GM21367 (cell line): ENCODE measurements around the gene CREB1.
"Not testable (repeated sequence)": the region's sequence is repeated elsewhere in the genome, so short reads cannot be mapped to it uniquely, and the experiment has no call there.

Experiments used
- ATAC-seq: cut with Tn5 transposase; IDR thresholded peaks from one replicate; pipeline ENCODE4 v1.9.1; 2021; ENCODE audit not compliant: unreplicated experiment

Gene CREB1

GRCh38 chr2:207614824-207615223, 85.1 kb downstream of the CREB1 start:
- ATAC-seq = no peak

- ATAC-seq = no peak
Measured at GRCh38 chr2:207616185-207616584, 86.4 kb downstream of the CREB1 start.

- ATAC-seq = no peak
Measured at GRCh38 chr2:207617011-207617671, 87.4 kb downstream of the CREB1 start.

DNA sequence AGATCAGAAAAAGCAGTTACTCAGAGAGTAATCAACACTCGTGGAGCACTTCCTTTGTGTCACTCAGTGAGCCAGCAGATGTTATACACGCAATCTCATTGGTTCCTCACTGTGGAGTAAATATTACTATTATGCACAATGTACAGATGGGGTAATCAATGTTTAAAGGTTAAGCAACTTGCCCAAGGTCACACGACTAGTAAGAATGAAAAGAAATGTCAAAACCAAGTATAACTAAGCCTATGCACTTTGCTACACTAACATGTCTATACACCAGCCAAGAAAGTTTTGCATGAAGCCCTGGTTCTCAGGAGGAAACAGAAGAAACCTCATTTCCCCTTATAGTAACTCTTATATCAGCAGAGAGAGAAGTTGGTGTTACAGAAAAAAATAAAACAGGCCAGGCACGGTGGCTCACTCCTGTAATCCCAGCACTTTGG, 90.0 kb downstream of the CREB1 start:
- ATAC-seq = peak; percentile 33

DNA sequence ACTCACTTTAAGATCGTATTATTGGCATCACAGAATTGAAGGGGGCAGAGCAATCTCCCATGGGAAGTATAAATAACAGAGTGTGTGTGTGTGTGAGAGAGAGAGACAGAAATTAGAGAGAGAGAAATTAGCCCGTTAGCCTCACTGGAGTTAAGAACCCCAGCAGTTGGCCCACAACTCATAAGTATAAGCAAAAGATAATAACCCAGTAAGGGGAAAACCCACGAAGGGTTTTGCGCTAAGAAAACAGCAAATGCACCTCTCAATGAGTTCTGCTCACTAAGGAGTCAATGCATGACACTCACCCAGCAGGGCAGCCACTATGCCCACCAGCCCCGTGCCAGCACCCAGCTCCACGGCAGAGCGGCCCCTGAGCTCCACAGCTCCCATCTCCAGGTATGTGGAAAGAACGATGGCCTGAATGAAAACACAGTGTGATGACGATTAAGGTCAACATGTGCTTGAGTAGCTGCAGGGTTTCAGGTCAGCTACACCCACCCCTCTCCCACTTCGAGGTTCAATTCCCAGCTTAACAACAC, 91.8 kb downstream of the CREB1 start:
- ATAC-seq = no peak

DNA sequence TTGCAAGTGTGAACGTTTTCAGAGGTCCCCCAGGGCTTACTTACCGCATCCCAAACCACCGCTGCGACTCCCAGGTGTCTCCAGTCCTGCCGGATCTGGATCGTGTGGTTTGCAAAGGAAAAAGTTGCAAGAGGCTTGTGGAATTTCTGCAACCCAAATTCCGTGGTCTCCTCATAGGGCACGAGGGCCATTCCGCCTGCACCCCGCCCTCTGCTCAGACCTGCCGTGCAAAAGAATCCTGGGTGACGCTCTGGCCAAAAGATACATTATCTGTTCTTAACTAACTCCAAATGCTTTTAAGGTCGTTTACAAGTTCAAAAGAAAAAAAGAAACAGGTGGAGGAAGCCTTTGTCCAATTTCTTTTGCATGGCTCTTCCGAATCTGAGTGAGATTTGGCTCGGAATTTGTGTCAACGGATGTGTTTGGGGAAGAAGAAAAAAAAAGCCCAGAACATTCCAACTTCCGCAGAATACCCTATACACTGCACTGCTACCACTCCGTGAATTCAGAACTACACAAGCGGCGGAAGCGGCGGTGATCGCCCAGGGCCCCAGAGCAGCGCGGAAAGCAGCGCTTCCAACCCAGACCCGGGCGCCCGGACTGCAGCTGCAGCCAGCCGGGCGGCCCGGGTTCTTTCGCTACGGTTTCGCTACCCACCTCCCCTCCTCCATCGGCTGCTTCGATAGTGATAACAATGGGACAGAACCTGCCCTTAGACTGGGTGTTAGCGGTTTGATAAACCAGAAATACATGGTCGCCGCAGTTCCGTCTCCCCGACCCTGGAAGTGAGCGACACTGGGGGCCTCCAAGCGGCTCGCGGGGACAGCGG, 94.6 kb downstream of the CREB1 start:
- peak; percentile 31 for ATAC-seq

DNA sequence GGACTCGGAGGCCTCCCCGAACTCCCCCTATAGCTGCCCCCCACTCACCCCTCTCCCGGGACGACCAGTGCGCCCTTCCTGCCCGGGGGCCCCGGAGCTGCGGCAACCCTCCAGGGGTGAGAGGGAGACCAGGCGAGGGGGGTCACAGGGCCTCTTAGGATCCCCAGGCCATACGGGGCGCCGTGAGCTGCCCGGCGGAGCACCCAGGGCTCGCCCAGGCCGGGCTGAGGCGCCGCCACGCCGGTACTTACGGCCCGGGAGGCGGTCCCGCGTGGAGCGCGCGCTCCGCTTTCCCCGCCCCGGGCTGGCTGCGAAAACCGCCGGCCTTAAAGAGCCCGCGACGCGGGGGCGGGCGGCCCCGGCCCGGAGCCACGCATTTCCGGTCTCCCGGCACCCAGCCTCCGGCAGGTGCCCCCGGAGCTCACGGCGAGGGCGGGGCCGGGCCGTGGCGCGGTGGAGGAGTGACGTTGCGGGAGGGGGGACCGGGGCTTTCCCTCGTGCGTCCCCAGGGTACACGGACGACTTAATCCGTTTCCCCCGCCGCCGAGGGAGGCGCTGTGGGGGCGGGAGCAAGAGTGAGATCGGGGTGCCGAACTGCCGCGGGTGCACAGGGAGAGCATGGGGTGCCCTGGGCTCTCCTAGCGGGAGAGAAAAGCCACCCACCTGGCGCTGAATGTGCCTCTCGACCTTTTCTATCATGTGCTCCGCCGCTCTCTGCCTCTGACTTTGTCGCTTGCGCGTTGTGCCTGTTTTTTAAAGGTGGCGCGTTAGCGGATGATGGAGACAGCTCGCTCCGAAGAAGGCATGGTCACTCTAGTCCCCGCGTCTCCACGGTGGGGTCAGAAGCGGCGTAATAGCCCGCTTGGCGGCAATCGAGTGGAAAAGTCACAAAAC, 95.5 kb downstream of the CREB1 start, which contains the start of gene METTL21A:
TSS of gene METTL21A (minus strand) at position 381 of the 894 bp plus-strand sequence. CDS start 1,019 bp downstream, outside the sequence.
- ATAC-seq = peak; percentile 55

- no peak for ATAC-seq
Measured at GRCh38 chr2:207629553-207629952, 99.8 kb downstream of the CREB1 start.

DNA sequence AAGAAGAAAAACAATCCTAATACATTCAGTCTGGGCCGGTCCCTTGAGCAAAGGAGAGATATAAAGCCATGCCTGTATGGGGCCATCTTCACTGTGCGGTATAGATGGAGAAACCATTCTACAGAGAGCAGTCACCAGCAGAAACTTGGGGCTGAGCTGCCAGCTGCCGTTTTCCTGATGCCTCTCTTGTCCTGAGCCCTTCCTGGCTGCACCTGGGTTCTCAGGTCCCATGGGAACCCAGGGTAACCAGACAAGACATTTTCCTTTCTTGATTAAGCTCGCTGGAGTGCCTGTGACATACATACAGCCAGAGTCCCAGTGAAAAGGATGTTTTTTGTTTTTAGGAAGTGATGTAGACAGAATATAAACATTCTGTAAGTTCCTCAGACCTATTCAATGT, 100.7 kb downstream of the CREB1 start:
- no peak for ATAC-seq

- ATAC-seq = no peak
Measured at GRCh38 chr2:207632575-207633493, 103.1 kb downstream of the CREB1 start.

DNA sequence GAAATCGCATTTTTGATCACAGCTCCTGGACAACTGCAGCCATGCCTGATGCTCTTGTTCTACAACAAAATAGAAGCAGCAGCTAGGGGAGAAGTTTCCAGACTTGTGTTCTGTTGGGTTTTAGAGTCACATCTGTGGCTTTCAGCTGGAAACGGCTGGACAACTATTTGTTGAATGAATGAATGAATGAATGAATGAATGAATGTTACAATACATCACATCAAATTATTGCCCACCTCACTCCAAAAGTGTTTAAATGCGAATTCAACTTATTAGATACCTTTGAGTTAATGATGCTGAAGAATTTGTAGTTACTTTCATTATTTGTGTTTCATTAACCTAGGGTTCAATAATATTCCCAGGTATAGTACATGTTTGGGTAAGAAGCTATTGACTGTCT, 103.9 kb downstream of the CREB1 start:
- no peak for ATAC-seq

GRCh38 chr2:207635468-207636200, 105.9 kb downstream of the CREB1 start:
- ATAC-seq = no peak

GRCh38 chr2:207639288-207639687, 109.5 kb downstream of the CREB1 start:
- ATAC-seq = not testable (repeated sequence)

- no peak for ATAC-seq
Measured at GRCh38 chr2:207640160-207640559, 110.4 kb downstream of the CREB1 start.

DNA sequence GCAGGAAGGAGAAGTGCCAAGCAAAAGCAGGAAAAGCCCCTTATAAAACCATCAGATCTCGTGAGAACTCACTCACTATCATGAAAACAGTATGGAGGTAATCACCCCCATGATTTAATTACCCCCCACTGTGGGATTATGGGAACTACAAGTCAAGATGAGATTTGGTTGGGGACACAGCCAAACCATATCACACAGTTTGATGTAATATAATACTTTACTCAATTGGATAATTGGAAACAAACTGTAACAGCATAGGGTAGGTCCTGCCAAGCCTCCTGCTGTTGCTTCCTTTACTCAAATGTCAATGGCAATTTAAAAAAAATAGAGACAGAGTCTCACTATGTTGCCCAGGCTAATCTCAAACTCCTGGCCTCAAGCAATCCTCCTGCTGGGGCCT, 110.9 kb downstream of the CREB1 start:
- ATAC-seq = no peak

DNA sequence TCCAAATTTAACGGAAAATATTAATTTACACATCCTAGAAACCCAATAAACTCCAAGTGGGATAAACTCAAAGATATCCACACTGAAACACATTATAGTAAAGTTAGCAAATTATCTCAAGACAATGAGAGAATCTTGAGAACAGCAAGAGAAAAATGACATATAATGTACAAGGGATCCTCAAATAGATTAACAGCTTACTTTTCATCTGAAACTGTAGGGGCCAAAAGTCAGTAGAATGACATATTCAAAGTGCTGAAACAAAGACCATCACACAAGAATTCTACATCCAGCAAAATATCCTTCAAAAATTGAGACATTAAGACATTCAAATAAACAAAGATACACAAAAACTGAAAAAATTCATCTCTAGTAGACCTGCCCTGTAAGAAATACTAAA, 114.1 kb downstream of the CREB1 start:
- no peak for ATAC-seq

DNA sequence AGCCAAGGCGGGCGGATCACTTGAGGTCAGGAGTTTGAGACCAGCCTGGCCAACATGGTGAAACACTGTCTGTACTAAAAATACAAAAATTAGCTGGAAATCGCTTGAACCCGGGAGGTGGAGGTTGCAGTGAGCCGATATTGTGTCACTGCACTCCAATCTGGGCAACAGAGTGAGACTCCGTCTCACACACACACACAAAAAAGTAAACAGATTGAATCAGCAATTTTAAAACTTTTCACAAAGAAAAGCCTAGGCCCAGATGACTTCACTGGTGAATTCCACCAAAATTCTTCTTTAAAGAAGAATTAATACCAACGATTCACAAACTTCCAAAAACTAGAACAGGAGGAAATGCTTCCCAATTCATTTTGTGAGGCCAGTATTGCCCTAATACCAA, 116.8 kb downstream of the CREB1 start:
- not testable (repeated sequence) for ATAC-seq
